Esophagus muscularis mucosa (tissue), 4 donors: ENCODE measurements around the gene VGLL4.

Source experiments
- CTCF ChIP-seq, 3 experiments: fragments of 200-600 bp in 2 of 3; fragments of 450-650 bp in 1 of 3; sonication (generic) in 2 of 3; IDR thresholded peaks; one replicate each; pipeline ENCODE4 v1.5.1; 2017 to 2019; ENCODE audit warnings: antibody characterized with exemption in 3 of 3, mild to moderate bottlenecking in 2 of 3, moderate library complexity in 1 of 3
- EP300 ChIP-seq: sonication (generic); formaldehyde crosslinking; IDR thresholded peaks from one replicate; pipeline ENCODE4 v1.6.1; 2017; ENCODE audit warnings: antibody characterized with exemption
- POLR2A ChIP-seq: fragments of 450-650 bp; IDR thresholded peaks from one replicate; pipeline ENCODE4 v1.6.1; 2017; ENCODE audit warnings: antibody characterized with exemption, moderate library complexity, mild to moderate bottlenecking, low read depth
- POLR2AphosphoS5 ChIP-seq, 2 donors: sonication (generic); formaldehyde crosslinking; IDR thresholded peaks; one replicate each; pipeline ENCODE4 v1.6.1; 2017; ENCODE audit warnings: antibody characterized with exemption in 2 of 2

- TF ChIP-seq POLR2A (no peak), CTCF (IDR thresholded peaks at IDR 0.05) (no peak), EP300 (no peak), POLR2AphosphoS5 (IDR thresholded peaks at IDR 0.05) (no peak)
Observed at GRCh38 chr3:11539677-11540076, 104.0 kb downstream of the VGLL4 start.
